A673 (cell line): ENCODE data around the gene VAMP3. TPM values are rescaled to one million over a fixed set of nuclear protein-coding genes. Genes with fewer than 3 reads are reported as not detected.
"Not testable (repeated sequence)": the region's sequence is repeated elsewhere in the genome, so short reads cannot be mapped to it uniquely, and the experiment has no call there.

Experiments used
- BruUV-seq: library from RNA; stranded (reverse); fragments of 400-500 nt; replicated peaks from 2 replicates; lab custom pipeline; 2021; lab: Mats Ljungman, UMichigan
- CTCF ChIA-PET: fragments of 300-600 bp; sonication (Branson Sonifier 250); formaldehyde crosslinking; loops from one replicate; lab custom pipeline; 2022; ENCODE audit warnings: antibody characterized with exemption; lab: Charles Lee
- POLR2A ChIA-PET: fragments of 300-600 bp; sonication (Branson Sonifier 250); formaldehyde crosslinking; loops from one replicate; lab custom pipeline; 2022; ENCODE audit warnings: antibody characterized with exemption; ENCODE audit not compliant: low non-redundant PET; lab: Charles Lee
- DNase-seq: peaks from one replicate; pipeline ENCODE4 v3.0.0-alpha.2; 2015; ENCODE audit warnings: low spot score
- H3K27ac ChIP-seq: fragments of 200-600 bp; sonication (generic); 2 replicates; pipeline ENCODE4 v1.5.1; 2016; ENCODE audit warnings: mixed run types, low read depth, mild to moderate bottlenecking, mixed read lengths, antibody characterized with exemption, low read length; ENCODE audit not compliant: poor library complexity, severe bottlenecking
- H3K27me3 ChIP-seq: fragments of 200-600 bp; sonication (generic); replicated peaks from 2 replicates; pipeline ENCODE4 v1.6.1; 2017; ENCODE audit warnings: mixed run types, low read depth, mild to moderate bottlenecking, mixed read lengths, antibody characterized with exemption, low read length; ENCODE audit not compliant: insufficient read depth, poor library complexity
- H3K36me3 ChIP-seq: fragments of 200-600 bp; sonication (generic); 2 replicates; pipeline ENCODE4 v1.6.1; 2016; ENCODE audit warnings: mixed run types, mild to moderate bottlenecking, mixed read lengths, antibody characterized with exemption, low read length; ENCODE audit not compliant: insufficient read depth, poor library complexity, severe bottlenecking
- H3K4me1 ChIP-seq: fragments of 200-600 bp; sonication (generic); 2 replicates; pipeline ENCODE4 v1.6.1; 2017; ENCODE audit warnings: mixed run types, mild to moderate bottlenecking, mixed read lengths, antibody characterized with exemption, low read length; ENCODE audit not compliant: insufficient read depth, poor library complexity, severe bottlenecking
- H3K4me3 ChIP-seq: fragments of 200-600 bp; sonication (generic); 2 replicates; pipeline ENCODE4 v1.5.1; 2016; ENCODE audit warnings: low read depth, mixed run types, mild to moderate bottlenecking, mixed read lengths, low read length; ENCODE audit not compliant: poor library complexity, severe bottlenecking
- H3K9me3 ChIP-seq: fragments of 200-600 bp; sonication (generic); 2 replicates; pipeline ENCODE4 v1.6.1; 2016; ENCODE audit warnings: mixed run types, low read depth, mild to moderate bottlenecking, mixed read lengths, antibody characterized with exemption, low read length; ENCODE audit not compliant: poor library complexity, severe bottlenecking
- CTCF ChIP-seq: fragments of 300-800, 200-600 bp; sonication (generic); conservative IDR thresholded peaks from 2 replicates; pipeline ENCODE4 v1.5.1; 2017; ENCODE audit warnings: low read depth, mild to moderate bottlenecking, antibody characterized with exemption, low read length, moderate library complexity, mixed read lengths
- EZH2 ChIP-seq: fragments of 200-600 bp; sonication (generic); IDR thresholded peaks from 2 replicates; pipeline ENCODE4 v1.6.1; 2017; ENCODE audit warnings: borderline replicate concordance, low read depth, mild to moderate bottlenecking, mixed read lengths, antibody characterized with exemption, low read length; ENCODE audit not compliant: poor library complexity, severe bottlenecking
- intact Hi-C: fragments of 100-400 bp; cut with micrococcal nuclease; formaldehyde crosslinking; loops from one replicate; pipeline ENCODE4 v1.10.0; 2022; ENCODE audit not compliant: unreplicated experiment
- total RNA-seq: library from RNA; stranded (reverse); gene quantifications from 2 replicates; pipeline ENCODE4 v1.2.3, GENCODE V29; 2021

Gene VAMP3
- total RNA-seq, 1 experiment from 2014 or later = 76.2 TPM

GRCh38 chr1:7785108-7785507 lies 14.0 kb downstream of the VAMP3 start:
- BruUV-seq = no TSS peak
- H3K9me3 ChIP-seq = peaks cover 9% of the 10 kb centered on the region
- ChIA-PET CTCF (no interaction called here), POLR2A (no interaction called here)
- TF ChIP-seq CTCF (no peak), EZH2 (no peak)
- no peak overlapping the region for H3K27ac ChIP-seq
- intact Hi-C loops = no loop called here
- H3K4me1 ChIP-seq = peaks cover 5% of the 10 kb centered on the region
- H3K36me3 ChIP-seq = peaks cover 12% of the 10 kb centered on the region
- H3K4me3 ChIP-seq = no peak overlapping the region
- DNase-seq = no peak
- no peaks in the 10 kb centered on the region for H3K27me3 ChIP-seq

GRCh38 chr1:7786795-7787194 lies 15.7 kb downstream of the VAMP3 start:
- Histone ChIP-seq H3K36me3 (peaks cover 7% of the 10 kb centered on the region), H3K4me3 (no peak overlapping the region), H3K27me3 (no peaks in the 10 kb centered on the region), H3K9me3 (peaks cover 23% of the 10 kb centered on the region), H3K27ac (no peak overlapping the region), H3K4me1 (peaks cover 5% of the 10 kb centered on the region)
- no peak for DNase-seq
- intact Hi-C loops = no loop called here
- ChIA-PET CTCF (no interaction called here), POLR2A (no interaction called here)
- BruUV-seq = no TSS peak
- TF ChIP-seq EZH2 = no peak
- TF ChIP-seq CTCF = no peak

DNA sequence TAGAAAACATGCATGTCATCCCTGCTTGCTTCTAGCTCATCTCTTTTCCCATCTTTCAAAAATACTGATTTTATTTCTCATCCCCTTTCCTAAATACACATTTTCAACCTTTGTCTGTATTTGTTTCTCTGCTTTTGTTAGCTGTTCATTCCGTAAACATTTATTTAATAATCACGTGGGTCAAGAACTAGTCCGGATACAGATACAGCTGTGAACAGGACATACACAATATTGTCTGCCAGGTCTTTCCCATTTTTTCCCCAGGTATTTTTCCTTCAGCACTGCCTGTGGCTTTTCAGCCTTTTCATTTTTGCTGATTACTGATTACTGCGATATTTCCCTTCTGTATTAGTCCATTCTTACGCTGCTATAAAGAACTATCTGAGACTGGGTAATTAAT lies 18.7 kb downstream of the VAMP3 start:
- Histone ChIP-seq H3K27ac (no peak overlapping the region), H3K4me3 (no peak overlapping the region), H3K9me3 (peaks cover 23% of the 10 kb centered on the region), H3K27me3 (no peaks in the 10 kb centered on the region), H3K36me3 (peaks cover 7% of the 10 kb centered on the region), H3K4me1 (no peaks in the 10 kb centered on the region)
- DNase-seq = no peak
- POLR2A ChIA-PET = interaction anchor here (0.6 to 0.7 kb wide), 2 partner anchors 131 to 897 kb away, joined by 4 to 11 read pairs; no protein-coding TSS in a partner anchor
- BruUV-seq = no TSS peak
- TF ChIP-seq CTCF = no peak
- TF ChIP-seq EZH2 = no peak
- intact Hi-C loops = no loop called here
- CTCF ChIA-PET = no interaction called here

GRCh38 chr1:7791027-7791426 lies 19.9 kb downstream of the VAMP3 start:
- DNase-seq, BruUV-seq, H3K27me3 ChIP-seq, CTCF ChIA-PET, intact Hi-C loops, H3K4me3 ChIP-seq, H3K36me3 ChIP-seq, H3K27ac ChIP-seq, POLR2A ChIA-PET, H3K4me1 ChIP-seq: not testable (repeated sequence)
- peaks cover 23% of the 10 kb centered on the region for H3K9me3 ChIP-seq
